ENCODE data around the gene IDS. TPM values are rescaled to one million over a fixed set of nuclear protein-coding genes. Genes with fewer than 3 reads are reported as not detected.
"Not testable (repeated sequence)": the region's sequence is repeated elsewhere in the genome, so short reads cannot be mapped to it uniquely, and the experiment has no call there.

The IDS gene
- polyA plus RNA-seq, 1 of the 3 experiments (the other 2 are of a cell fraction), result 78.4 TPM

GRCh38 chrX:149534926-149535602, 30.0 kb upstream of the IDS start:
- H3K79me2 ChIP-seq (ENCODE audit: insufficient read depth); H4K20me1 ChIP-seq (ENCODE audit: insufficient read depth); H3K4me3 ChIP-seq (ENCODE audit: low read depth in 2 of 2, low read length in 1 of 2); H3K9ac ChIP-seq; H2AFZ ChIP-seq (ENCODE audit: low read depth); H3K36me3 ChIP-seq (replicated peaks in 1 of 2; ENCODE audit: control insufficient read depth in 1 of 2, insufficient read depth in 2 of 2, low read length in 1 of 2); DNase-seq; H3F3A ChIP-seq (replicated peaks; ENCODE audit: insufficient read depth); H3K27ac ChIP-seq (ENCODE audit: low read depth in 2 of 2, low read length in 1 of 2); H3K9me3 ChIP-seq; H3K27me3 ChIP-seq (ENCODE audit: insufficient read depth); H3K4me1 ChIP-seq (ENCODE audit: control insufficient read depth in 1 of 2, insufficient read depth in 2 of 2, low read depth in 1 of 2, low read length in 1 of 2); POLR2A ChIA-PET; H3K4me2 ChIP-seq; H3K9me2 ChIP-seq: not testable (repeated sequence)
- CTCF ChIA-PET, result interaction anchor here (1.0 kb wide), 1 partner anchor 23 kb away, joined by 3 read pairs; no protein-coding TSS in a partner anchor
- WGBS (ENCODE audit: low lambda C conversion rate), result 42% methylated on average over 3 of the region's 3 CpGs

DNA sequence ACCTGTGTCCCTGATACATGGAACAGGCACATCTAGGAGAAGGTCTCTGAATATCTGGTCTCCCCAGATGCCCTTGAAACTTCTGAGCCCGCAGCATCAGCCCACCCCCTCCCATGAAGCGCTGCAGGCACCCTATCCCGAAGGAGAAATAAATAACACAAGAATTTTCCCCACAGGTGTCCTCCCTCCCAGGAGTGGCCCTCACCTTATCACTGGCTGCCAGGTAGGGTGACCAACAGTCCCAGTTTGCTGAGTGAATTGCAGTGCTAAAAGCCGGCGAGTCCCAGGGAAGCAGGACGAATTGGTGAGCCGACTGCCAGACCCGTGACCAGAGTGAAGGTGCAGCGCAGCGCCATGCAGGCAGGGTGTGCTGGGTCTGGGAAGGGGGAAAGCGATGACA, 28.9 kb upstream of the IDS start:
- H3K9ac ChIP-seq; H2AFZ ChIP-seq (ENCODE audit: low read depth); H3K4me1 ChIP-seq (ENCODE audit: control insufficient read depth in 1 of 2, insufficient read depth in 2 of 2, low read depth in 1 of 2, low read length in 1 of 2); H3K4me2 ChIP-seq; H3K36me3 ChIP-seq (replicated peaks in 1 of 2; ENCODE audit: control insufficient read depth in 1 of 2, insufficient read depth in 2 of 2, low read length in 1 of 2); H3K27me3 ChIP-seq (ENCODE audit: insufficient read depth); POLR2A ChIA-PET; H4K20me1 ChIP-seq (ENCODE audit: insufficient read depth); H3K79me2 ChIP-seq (ENCODE audit: insufficient read depth); H3F3A ChIP-seq (replicated peaks; ENCODE audit: insufficient read depth); H3K9me3 ChIP-seq; CTCF ChIA-PET; H3K27ac ChIP-seq (ENCODE audit: low read depth in 2 of 2, low read length in 1 of 2); H3K4me3 ChIP-seq (ENCODE audit: low read depth in 2 of 2, low read length in 1 of 2); DNase-seq; H3K9me2 ChIP-seq: not testable (repeated sequence)
- WGBS (ENCODE audit: low lambda C conversion rate), result 73% methylated on average over 7 of the region's 11 CpGs

- H3K9me2 ChIP-seq; H3K4me1 ChIP-seq (ENCODE audit: control insufficient read depth in 1 of 2, insufficient read depth in 2 of 2, low read depth in 1 of 2, low read length in 1 of 2); CTCF ChIA-PET; DNase-seq; H4K20me1 ChIP-seq (ENCODE audit: insufficient read depth); H3K27me3 ChIP-seq (ENCODE audit: insufficient read depth); H3K27ac ChIP-seq (ENCODE audit: low read depth in 2 of 2, low read length in 1 of 2); H2AFZ ChIP-seq (ENCODE audit: low read depth); H3K4me2 ChIP-seq; H3F3A ChIP-seq (replicated peaks; ENCODE audit: insufficient read depth); H3K4me3 ChIP-seq (ENCODE audit: low read depth in 2 of 2, low read length in 1 of 2); POLR2A ChIA-PET; H3K79me2 ChIP-seq (ENCODE audit: insufficient read depth); H3K36me3 ChIP-seq (replicated peaks in 1 of 2; ENCODE audit: control insufficient read depth in 1 of 2, insufficient read depth in 2 of 2, low read length in 1 of 2); H3K9ac ChIP-seq; H3K9me3 ChIP-seq: not testable (repeated sequence)
- no CpG with 5 or more reads among the region's 3 CpGs for WGBS (ENCODE audit: low lambda C conversion rate)
These were observed 27.8 kb upstream of the IDS start for GRCh38 chrX:149532868-149533267.

GRCh38 chrX:149531599-149531998, 26.5 kb upstream of the IDS start:
- no peak for DNase-seq
- TF ChIP-seq FOXJ3 (CRISPR knock-in tag; IDR thresholded peaks at IDR 0.05) (no peak), FOSL2 (IDR thresholded peaks at IDR 0.05; ENCODE audit: borderline replicate concordance, low read depth) (no peak), POLR2AphosphoS5 (IDR thresholded peaks at IDR 0.05; ENCODE audit: low read depth, low read length) (no peak), MXI1 (IDR thresholded peaks at IDR 0.05; ENCODE audit: low read depth, low read length) (no peak), NRF1 (IDR thresholded peaks at IDR 0.05; ENCODE audit: low read depth, low read length) (no peak), RCOR1 (IDR thresholded peaks at IDR 0.05; ENCODE audit: low read length) (no peak), RFX5 (IDR thresholded peaks at IDR 0.05; ENCODE audit: low read length) (no peak), RAD21 (IDR thresholded peaks at IDR 0.05; ENCODE audit: low read length) (no peak), JUND (IDR thresholded peaks at IDR 0.05) (no peak), SMC3 (IDR thresholded peaks at IDR 0.05; ENCODE audit: low read depth, low read length) (no peak), ELF1 (IDR thresholded peaks at IDR 0.05) (no peak), RXRA (IDR thresholded peaks at IDR 0.05; ENCODE audit: borderline replicate concordance, low read depth) (no peak), NFIC (IDR thresholded peaks at IDR 0.05; ENCODE audit: borderline replicate concordance) (no peak), CHD2 (IDR thresholded peaks at IDR 0.05; ENCODE audit: low read length, partially characterized antibody) (no peak), TEAD4 (IDR thresholded peaks at IDR 0.05; ENCODE audit: borderline replicate concordance, insufficient read depth) (no peak), TCF12 (IDR thresholded peaks at IDR 0.05) (no peak), EP300 (IDR thresholded peaks at IDR 0.05; ENCODE audit: borderline replicate concordance in 1 of 2, low read depth in 1 of 2, low read length in 1 of 2) (no peak)
- TF ChIP-seq, protein P1, sequence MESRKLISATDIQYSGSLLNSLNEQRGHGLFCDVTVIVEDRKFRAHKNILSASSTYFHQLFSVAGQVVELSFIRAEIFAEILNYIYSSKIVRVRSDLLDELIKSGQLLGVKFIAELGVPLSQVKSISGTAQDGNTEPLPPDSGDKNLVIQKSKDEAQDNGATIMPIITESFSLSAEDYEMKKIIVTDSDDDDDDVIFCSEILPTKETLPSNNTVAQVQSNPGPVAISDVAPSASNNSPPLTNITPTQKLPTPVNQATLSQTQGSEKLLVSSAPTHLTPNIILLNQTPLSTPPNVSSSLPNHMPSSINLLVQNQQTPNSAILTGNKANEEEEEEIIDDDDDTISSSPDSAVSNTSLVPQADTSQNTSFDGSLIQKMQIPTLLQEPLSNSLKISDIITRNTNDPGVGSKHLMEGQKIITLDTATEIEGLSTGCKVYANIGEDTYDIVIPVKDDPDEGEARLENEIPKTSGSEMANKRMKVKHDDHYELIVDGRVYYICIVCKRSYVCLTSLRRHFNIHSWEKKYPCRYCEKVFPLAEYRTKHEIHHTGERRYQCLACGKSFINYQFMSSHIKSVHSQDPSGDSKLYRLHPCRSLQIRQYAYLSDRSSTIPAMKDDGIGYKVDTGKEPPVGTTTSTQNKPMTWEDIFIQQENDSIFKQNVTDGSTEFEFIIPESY (IDR thresholded peaks at IDR 0.05; ENCODE audit: borderline replicate concordance, low read depth), result no peak
- Histone ChIP-seq H3K36me3 (replicated peaks in 1 of 2; ENCODE audit: control insufficient read depth in 1 of 2, insufficient read depth in 2 of 2, low read length in 1 of 2) (no peaks in the 10 kb centered on the region), H3K4me2 (no peak overlapping the region), H3K4me1 (ENCODE audit: control insufficient read depth in 1 of 2, insufficient read depth in 2 of 2, low read depth in 1 of 2, low read length in 1 of 2) (no peaks in the 10 kb centered on the region), H3K27ac (ENCODE audit: low read depth in 2 of 2, low read length in 1 of 2) (no peak overlapping the region), H3K27me3 (ENCODE audit: insufficient read depth) (no peaks in the 10 kb centered on the region), H3K9ac (no peak overlapping the region), H4K20me1 (ENCODE audit: insufficient read depth) (no peaks in the 10 kb centered on the region), H2AFZ (ENCODE audit: low read depth) (no peak overlapping the region), H3K79me2 (ENCODE audit: insufficient read depth) (no peaks in the 10 kb centered on the region), H3K9me3 (no peaks in the 10 kb centered on the region), H3K9me2 (no peaks in the 10 kb centered on the region), H3F3A (replicated peaks; ENCODE audit: insufficient read depth) (no peaks in the 10 kb centered on the region), H3K4me3 (ENCODE audit: low read depth in 2 of 2, low read length in 1 of 2) (no peak overlapping the region)
- POLR2A ChIA-PET, result no interaction called here
- CTCF ChIA-PET, result interaction anchor here (0.6 to 1.2 kb wide), 3 partner anchors 20 to 349 kb away, joined by 3 to 4 read pairs (median 3); partner anchors contain the start of gene MAGEA8
- WGBS (ENCODE audit: low lambda C conversion rate), result 50% methylated on average over 2 of the region's 2 CpGs

Measured in SK-N-SH (cell line).